CD1c-positive myeloid dendritic cell (primary cell): ENCODE measurements around the gene HBA1.
A peak's percentile ranks its signal among the peaks of the same experiment; 100 is the strongest.
"Not testable (repeated sequence)": the region's sequence is repeated elsewhere in the genome, so short reads cannot be mapped to it uniquely, and the experiment has no call there.

Source experiments
- DNase-seq: peaks from one replicate; pipeline ENCODE4 v3.0.0-alpha.2; 2016; ENCODE audit errors: extremely low spot score

The HBA1 gene

DNA sequence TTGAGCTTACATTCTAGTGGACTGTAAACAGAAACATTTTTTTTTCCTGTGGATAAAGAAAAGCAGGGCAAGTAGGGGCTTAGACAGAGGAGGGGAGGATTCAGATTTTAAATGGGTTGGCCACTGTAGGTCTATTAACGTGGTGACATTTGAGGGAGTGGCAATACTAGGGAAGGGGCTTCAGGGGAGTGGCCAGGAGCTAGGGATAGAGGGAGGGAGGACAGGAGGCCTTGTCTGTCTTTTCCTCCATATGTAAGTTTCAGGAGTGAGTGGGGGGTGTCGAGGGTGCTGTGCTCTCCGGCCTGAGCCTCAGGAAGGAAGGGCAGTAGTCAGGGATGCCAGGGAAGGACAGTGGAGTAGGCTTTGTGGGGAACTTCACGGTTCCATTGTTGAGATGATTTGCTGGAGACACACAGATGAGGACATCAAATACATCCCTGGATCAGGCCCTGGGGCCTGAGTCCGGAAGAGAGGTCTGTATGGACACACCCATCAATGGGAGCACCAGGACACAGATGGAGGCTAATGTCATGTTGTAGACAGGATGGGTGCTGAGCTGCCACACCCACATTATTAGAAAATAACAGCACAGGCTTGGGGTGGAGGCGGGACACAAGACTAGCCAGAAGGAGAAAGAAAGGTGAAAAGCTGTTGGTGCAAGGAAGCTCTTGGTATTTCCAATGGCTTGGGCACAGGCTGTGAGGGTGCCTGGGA, 17.2 kb upstream of the HBA1 start:
- no peak for DNase-seq

DNA sequence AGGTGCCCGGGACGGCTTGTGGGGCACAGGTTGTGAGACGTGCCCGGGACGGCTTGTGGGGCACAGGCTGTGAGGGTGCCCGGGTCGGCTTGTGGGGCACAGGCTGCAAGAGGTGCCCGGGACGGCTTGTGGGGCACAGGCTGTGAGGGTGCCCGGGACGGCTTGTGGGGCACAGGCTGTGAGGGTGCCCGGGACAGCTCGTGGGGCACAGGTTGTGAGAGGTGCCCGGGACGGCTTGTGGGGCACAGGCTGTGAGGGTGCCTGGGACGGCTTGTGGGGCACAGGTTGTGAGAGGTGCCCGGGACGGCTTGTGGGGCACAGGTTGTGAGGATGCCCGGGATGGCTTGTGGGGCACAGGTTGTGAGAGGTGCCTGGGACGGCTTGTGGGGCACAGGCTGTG, 16.2 kb upstream of the HBA1 start:
- not testable (repeated sequence) for DNase-seq

DNA sequence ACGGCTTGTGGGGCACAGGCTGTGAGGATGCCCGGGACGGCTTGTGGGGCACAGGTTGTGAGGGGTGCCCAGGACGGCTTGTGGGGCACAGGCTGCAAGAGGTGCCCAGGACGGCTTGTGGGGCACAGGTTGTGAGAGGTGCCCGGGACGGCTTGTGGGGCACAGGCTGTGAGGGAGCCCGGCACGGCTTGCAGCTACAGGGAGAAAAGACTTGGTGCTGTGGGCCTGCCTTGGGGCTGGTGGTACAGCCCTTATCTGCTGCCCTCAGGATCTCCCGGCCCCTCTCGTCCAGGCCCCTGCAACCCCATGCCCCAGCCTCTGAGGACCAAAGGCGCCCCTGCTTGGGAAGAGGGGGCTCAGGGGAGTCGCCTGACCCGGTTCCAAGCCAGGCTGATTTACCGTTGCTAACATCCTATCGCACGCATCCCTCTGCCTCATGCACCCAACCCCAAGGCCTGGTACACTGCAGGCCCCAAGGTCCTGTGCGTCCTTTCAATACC, 15.7 kb upstream of the HBA1 start:
- no peak for DNase-seq

DNA sequence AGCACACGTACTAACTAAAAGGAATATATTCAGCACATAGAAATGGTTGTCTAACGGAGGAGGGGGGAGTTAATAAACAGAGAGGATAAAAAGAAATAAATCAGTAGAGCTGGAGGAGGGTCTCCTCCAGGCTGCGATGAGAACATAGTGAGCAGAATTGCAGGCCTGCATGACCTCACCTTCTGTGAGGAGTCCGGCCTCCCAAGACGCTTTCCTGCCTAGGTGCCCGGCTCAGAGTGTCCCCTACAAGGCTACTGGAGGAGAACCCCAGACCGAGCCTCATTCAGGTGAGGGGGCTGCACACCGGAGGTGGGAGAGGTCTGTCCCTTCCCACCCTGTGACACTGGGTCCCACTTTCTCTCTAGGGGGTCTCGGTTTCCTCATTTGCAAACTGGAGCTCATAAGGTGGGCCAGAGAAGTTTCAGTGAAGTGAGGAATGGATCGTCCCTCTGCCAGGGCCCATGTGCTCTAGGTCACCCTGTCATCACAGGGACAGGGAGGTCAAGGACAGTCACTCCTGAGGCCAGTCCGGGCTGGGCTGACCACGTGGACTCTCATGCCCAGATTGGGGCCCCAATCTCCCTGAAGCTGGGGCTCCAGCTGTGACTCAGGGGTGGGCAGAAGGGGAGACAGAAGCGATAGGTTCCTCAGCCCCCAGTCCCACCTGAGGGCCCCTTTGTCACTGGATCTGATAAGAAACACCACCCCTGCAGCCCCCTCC, 14.0 kb upstream of the HBA1 start:
- no peak for DNase-seq

DNA sequence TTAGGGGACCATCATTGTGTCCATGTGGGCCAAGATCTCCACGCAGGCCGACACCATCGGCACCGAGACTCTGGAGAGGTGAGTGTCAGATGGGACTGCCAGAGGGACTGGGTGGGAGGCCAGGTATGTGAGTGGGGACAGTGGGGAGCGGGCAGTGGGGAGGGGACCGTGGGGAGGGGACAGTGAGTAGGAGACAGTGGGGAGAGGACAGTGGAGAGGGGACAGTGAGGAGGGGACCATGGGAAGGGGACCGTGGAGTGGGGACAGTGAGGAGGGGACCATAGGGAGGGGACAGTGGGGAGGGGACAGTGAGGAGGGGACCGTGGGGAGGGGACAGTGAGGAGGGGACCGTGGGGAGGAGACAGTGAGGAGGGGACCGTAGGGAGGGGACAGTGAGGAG, 13.3 kb upstream of the HBA1 start:
- not testable (repeated sequence) for DNase-seq

DNA sequence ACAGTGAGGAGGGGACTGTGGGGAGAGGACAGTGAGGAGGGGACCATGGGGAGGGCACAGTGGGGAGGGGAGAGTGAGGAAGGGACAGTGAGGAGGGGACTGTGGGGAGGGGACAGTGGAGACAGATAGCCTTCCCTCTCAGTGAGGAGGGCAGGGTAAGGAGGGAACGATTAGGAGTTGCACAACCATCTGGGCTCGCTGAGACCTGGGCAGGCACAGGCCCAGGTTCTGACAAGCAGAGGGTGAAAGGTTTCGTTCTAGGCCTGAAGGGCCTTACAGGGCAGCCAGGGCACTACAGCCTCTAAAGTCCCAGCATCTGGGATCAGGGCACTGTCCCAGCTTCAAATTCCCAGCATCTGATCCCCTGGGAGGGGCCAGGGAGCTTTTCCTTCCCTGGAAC, 12.8 kb upstream of the HBA1 start:
- not testable (repeated sequence) for DNase-seq

DNA sequence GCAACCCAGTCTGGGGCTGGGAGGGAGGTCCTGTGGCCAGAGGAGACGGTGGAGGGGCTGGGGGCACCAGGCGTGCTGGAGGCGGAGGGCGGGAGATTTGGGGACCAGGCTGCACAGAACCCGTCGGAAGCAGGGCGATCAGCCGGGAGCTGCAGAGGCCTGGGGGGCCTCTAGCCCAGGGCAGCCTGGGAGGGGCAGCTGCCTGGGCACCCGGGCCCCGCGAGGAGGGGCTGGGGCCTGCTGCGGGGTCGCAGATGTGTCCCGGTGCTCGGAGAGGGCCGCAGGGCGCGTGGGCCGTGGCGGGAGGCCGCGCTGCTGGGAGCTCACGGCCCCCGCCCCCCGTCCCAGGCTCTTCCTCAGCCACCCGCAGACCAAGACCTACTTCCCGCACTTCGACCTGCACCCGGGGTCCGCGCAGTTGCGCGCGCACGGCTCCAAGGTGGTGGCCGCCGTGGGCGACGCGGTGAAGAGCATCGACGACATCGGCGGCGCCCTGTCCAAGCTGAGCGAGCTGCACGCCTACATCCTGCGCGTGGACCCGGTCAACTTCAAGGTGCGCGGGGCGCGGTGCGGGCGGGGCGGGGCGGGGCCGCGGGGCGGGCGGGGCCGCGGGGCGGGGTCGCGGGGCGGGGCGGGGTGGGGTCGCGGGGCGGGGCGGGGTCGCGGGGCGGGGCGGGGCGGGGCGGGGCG, 12.2 kb upstream of the HBA1 start:
- not testable (repeated sequence) for DNase-seq

DNA sequence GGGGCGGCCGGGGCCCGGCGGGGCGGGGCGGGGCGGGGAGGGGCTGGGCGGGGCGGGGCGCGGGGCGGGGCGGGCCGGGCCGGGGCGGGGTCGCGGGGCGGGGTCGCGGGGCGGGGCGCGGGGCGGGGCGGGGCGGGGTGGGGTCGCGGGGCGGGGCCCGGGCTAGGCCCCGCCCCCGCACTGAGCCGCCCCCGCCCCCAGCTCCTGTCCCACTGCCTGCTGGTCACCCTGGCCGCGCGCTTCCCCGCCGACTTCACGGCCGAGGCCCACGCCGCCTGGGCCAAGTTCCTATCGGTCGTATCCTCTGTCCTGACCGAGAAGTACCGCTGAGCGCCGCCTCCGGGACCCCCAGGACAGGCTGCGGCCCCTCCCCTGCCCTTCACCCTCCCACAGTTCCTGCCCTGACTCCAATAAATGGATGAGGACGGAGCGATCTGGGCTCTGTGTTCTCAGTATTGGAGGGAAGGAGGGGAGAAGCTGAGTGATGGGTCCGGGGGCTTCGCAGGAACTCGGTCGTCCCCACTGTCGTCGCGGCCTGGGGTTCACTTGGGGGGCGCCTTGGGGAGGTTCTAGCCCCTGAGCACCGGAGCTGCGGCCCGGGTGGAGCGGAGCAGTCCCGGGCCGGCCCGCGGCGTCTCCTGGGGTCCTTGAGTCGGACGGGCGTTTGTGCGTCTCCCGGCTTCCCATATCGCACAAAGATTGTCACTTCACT, 11.5 kb upstream of the HBA1 start:
- peak; percentile 10 for DNase-seq

DNA sequence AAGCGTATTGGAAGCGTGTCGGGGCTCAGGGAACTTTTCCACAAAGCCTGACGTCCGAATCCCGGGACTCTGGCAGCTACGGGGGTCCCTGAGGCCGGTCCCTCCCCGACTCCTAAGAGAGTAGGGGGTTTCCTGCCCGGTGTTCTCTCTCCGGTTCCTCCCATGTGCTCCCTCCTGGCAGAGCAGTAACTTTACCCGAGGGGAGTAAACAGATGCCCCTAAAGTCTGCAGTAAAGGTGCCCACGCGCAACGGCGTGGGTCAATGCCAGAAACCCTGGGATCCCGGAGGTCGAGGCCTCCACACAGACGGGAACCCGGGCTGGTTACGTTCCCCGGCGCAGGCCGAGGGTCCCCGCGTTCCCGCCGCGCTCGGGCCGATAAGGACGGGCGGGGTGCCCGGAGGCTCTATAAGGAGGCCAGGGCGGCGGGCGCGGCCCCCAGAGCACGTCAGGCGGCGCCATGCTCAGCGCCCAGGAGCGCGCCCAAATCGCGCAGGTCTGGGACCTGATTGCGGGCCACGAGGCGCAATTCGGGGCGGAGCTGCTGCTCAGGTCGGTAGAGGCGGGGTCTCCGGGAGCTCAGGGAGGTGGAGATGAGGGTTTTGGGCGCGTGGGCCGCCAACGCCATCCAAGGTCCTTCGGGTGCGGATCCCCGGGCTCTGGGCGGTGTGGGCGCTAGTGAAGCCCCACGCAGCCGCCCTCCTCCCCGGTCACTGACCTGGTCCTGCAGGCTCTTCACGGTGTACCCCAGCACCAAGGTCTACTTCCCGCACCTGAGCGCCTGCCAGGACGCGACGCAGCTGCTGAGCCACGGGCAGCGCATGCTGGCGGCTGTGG, 10.7 kb upstream of the HBA1 start, which contains the start of gene HBM:
TSS of gene HBM (plus strand) at position 440 of the 836 bp plus-strand sequence. CDS start at position 460, 20 bp downstream.
- no peak for DNase-seq

DNA sequence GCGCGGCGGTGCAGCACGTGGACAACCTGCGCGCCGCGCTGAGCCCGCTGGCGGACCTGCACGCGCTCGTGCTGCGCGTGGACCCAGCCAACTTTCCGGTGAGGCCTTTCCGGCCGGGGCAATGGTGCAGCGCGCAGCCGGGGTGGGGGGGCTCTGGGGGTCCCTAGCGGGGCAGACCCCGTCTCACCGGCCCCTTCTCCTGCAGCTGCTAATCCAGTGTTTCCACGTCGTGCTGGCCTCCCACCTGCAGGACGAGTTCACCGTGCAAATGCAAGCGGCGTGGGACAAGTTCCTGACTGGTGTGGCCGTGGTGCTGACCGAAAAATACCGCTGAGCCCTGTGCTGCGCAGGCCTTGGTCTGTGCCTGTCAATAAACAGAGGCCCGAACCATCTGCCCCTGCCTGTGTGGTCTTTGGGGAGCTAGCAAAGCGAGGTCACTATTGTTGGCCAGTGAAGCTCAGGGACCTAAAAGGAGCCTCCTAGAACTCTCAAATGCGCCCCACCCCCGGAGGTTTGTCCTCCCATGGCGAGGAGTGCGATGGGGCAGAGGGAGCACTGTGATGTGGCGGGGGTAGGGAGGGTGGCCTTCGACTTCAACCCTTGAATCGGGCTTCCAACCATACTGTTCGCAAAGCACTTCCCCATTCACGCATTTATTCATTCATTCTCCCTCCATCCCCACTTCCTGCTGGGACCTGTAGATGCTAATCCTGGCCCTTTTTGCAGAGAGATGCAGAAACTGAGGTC, 9.9 kb upstream of the HBA1 start:
- DNase-seq, result no peak

DNA sequence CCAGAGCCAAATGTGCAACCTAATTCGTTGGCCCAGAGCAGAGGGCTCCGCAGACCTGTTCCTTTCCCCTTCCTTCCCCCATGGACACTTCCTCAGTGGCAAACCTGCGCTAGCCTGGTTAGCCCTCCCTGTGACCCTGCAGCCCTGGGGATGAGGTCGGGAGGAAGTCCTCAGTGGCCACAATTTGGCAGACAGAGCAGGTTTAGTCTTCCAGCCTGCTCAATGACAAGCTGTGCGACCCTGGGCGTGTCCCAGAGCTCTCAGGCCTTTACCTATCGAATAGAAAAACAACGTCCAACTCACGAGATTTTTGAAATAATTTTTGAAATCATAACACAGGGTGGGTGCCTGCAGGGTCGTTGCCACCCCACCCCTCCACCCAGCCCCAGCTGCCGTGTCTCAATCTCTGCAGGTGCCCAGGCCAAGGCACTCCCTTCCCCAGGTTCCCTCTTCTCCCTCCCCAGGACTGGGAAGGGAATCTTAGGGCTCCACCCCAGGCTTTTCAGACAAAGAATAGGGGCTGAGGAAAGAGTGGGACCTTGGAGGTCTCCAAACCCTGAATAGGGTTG, 9.3 kb upstream of the HBA1 start:
- no peak for DNase-seq

DNA sequence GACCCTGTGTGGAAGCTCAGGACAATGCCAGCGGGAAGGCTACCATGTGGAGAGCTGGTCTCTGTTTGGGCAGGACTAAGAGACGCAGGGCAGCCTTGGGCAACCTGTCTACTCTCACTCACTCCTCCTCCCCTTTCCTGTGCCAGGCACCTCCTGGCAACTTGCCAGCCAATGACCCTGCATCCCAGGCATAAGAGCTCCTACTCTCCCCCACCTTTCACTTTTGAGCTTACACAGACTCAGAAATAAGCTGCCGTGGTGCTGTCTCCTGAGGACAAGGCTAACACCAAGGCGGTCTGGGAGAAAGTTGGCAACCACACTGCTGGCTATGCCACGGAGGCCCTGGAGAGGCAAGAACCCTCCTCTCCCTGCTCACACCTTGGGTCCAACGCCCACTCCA, 8.1 kb upstream of the HBA1 start:
- DNase-seq, result no peak

DNA sequence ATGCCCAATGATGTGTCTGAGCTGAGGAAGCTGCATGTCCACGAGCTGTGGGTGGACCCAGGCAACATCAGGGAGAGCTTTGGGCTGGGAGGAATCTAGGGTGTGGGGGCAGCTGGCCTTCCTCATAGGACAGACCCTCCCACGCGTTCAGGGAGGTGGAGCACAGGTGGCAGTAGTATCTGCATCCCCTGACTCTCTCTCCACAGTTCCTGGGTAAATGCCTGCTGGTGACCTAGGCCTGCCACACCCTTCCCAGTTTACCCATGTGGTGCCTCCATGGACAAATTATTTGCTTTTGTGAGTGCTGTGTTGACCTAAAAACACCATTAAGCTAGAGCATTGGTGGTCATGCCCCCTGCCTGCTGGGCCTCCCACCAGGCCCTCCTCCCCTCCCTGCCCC, 7.5 kb upstream of the HBA1 start:
- DNase-seq, result no peak

DNA sequence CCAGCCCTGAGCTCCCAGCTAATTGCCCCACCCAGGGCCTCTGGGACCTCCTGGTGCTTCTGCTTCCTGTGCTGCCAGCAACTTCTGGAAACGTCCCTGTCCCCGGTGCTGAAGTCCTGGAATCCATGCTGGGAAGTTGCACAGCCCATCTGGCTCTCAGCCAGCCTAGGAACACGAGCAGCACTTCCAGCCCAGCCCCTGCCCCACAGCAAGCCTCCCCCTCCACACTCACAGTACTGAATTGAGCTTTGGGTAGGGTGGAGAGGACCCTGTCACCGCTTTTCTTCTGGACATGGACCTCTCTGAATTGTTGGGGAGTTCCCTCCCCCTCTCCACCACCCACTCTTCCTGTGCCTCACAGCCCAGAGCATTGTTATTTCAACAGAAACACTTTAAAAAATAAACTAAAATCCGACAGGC, 6.4 kb upstream of the HBA1 start:
- DNase-seq, result not testable (repeated sequence)

DNA sequence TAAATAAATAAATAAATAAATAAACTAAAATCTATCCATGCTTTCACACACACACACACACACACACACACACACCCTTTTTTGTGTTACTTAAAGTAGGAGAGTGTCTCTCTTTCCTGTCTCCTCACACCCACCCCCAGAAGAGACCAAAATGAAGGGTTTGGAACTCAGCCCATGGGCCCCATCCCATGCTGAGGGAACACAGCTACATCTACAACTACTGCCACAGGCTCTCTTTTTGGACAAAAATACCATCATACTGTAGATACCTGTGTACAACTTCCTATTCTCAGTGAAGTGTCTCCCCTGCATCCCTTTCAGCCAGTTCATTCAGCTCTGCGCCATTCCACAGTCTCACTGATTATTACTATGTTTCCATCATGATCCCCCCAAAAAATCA, 5.7 kb upstream of the HBA1 start:
- DNase-seq, result no peak

DNA sequence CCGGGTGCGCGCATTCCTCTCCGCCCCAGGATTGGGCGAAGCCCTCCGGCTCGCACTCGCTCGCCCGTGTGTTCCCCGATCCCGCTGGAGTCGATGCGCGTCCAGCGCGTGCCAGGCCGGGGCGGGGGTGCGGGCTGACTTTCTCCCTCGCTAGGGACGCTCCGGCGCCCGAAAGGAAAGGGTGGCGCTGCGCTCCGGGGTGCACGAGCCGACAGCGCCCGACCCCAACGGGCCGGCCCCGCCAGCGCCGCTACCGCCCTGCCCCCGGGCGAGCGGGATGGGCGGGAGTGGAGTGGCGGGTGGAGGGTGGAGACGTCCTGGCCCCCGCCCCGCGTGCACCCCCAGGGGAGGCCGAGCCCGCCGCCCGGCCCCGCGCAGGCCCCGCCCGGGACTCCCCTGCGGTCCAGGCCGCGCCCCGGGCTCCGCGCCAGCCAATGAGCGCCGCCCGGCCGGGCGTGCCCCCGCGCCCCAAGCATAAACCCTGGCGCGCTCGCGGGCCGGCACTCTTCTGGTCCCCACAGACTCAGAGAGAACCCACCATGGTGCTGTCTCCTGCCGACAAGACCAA, 4.0 kb upstream of the HBA1 start, which contains the start of gene HBA2:
TSS of gene HBA2 (plus strand) at position 503 of the 568 bp plus-strand sequence. CDS start at position 540, 37 bp downstream.
- DNase-seq, result not testable (repeated sequence)

DNA sequence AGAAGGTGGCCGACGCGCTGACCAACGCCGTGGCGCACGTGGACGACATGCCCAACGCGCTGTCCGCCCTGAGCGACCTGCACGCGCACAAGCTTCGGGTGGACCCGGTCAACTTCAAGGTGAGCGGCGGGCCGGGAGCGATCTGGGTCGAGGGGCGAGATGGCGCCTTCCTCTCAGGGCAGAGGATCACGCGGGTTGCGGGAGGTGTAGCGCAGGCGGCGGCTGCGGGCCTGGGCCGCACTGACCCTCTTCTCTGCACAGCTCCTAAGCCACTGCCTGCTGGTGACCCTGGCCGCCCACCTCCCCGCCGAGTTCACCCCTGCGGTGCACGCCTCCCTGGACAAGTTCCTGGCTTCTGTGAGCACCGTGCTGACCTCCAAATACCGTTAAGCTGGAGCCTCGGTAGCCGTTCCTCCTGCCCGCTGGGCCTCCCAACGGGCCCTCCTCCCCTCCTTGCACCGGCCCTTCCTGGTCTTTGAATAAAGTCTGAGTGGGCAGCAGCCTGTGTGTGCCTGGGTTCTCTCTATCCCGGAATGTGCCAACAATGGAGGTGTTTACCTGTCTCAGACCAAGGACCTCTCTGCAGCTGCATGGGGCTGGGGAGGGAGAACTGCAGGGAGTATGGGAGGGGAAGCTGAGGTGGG, 3.1 kb upstream of the HBA1 start:
- DNase-seq, result not testable (repeated sequence)

DNA sequence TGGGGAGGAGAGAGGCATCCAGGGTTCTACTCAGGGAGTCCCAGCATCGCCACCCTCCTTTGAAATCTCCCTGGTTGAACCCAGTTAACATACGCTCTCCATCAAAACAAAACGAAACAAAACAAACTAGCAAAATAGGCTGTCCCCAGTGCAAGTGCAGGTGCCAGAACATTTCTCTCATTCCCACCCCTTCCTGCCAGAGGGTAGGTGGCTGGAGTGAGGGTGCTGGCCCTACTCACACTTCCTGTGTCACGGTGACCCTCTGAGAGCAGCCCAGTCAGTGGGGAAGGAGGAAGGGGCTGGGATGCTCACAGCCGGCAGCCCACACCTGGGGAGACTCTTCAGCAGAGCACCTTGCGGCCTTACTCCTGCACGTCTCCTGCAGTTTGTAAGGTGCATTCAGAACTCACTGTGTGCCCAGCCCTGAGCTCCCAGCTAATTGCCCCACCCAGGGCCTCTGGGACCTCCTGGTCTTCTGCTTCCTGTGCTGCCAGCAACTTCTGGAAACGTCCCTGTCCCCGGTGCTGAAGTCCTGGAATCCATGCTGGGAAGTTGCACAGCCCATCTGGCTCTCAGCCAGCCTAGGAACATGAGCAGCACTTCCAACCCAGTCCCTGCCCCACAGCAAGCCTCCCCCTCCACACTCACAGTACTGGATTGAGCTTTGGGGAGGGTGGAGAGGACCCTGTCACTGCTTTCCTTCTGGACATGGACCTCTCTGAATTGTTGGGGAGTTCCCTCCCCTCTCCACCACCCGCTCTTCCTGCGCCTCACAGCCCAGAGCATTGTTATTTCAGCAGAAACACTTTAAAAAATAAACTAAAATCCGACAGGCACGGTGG, 2.3 kb upstream of the HBA1 start:
- not testable (repeated sequence) for DNase-seq
